Neuronal stem cell (in vitro differentiated cells): ENCODE measurements around the gene ARSG.

ENCODE experiments used
- DNase-seq: peaks from one replicate; pipeline ENCODE4 v3.0.0-alpha.2; 2013; ENCODE audit warnings: low spot score
- H2AFZ ChIP-seq: one replicate; pipeline ENCODE4 v1.6.1; 2013; ENCODE audit warnings: mild to moderate bottlenecking, low read length, inconsistent platforms
- H2AK5ac ChIP-seq: 2 replicates; pipeline ENCODE4 v1.6.1; 2013; ENCODE audit warnings: low read depth, mild to moderate bottlenecking, inconsistent platforms, low read length, moderate library complexity, mixed read lengths
- H2BK120ac ChIP-seq: 2 replicates; pipeline ENCODE4 v1.6.1; 2013; ENCODE audit warnings: low read depth, mild to moderate bottlenecking, inconsistent platforms, low read length, moderate library complexity, mixed read lengths
- H2BK12ac ChIP-seq: one replicate; pipeline ENCODE4 v1.6.1; 2013; ENCODE audit warnings: low read length, inconsistent platforms
- H2BK15ac ChIP-seq: 2 replicates; pipeline ENCODE4 v1.6.1; 2013; ENCODE audit warnings: mild to moderate bottlenecking, low read length, inconsistent platforms, mixed read lengths
- H2BK5ac ChIP-seq: one replicate; pipeline ENCODE4 v1.6.1; 2013; ENCODE audit warnings: inconsistent platforms, mild to moderate bottlenecking, low read length, moderate library complexity
- H3K14ac ChIP-seq: one replicate; pipeline ENCODE4 v1.6.1; 2013; ENCODE audit warnings: low read length, inconsistent platforms
- H3K18ac ChIP-seq: 2 replicates; pipeline ENCODE4 v1.6.1; 2013; ENCODE audit warnings: low read length, inconsistent platforms
- H3K23ac ChIP-seq: 2 replicates; pipeline ENCODE4 v1.6.1; 2013; ENCODE audit warnings: low read depth, mild to moderate bottlenecking, mixed read lengths, low read length, inconsistent platforms; ENCODE audit not compliant: poor library complexity
- H3K27ac ChIP-seq: replicated peaks from 3 replicates; pipeline ENCODE4 v1.5.1; 2013; ENCODE audit warnings: low read length, inconsistent platforms
- H3K27me3 ChIP-seq, 3 experiments: 2 replicates each; pipeline ENCODE4 v1.6.1; 2013; ENCODE audit warnings: low read length in 3 of 3, mild to moderate bottlenecking in 2 of 3, inconsistent platforms in 1 of 3, low read depth in 1 of 3, mixed read lengths in 1 of 3, moderate library complexity in 1 of 3; ENCODE audit not compliant: control insufficient read depth in 3 of 3, insufficient read depth in 3 of 3
- H3K36me3 ChIP-seq, 2 donors: replicated peaks in 1 of 2; 2 replicates each; pipeline ENCODE4 v1.6.1; 2013; ENCODE audit warnings: low read length in 2 of 2; ENCODE audit not compliant: control insufficient read depth in 2 of 2, insufficient read depth in 2 of 2
- H3K4ac ChIP-seq: 2 replicates; pipeline ENCODE4 v1.6.1; 2013; ENCODE audit warnings: inconsistent platforms, mild to moderate bottlenecking, low read length, moderate library complexity
- H3K4me1 ChIP-seq, 2 donors: 1 replicate in 1 of 2; 2 replicates in 1 of 2; pipeline ENCODE4 v1.6.1; 2013; ENCODE audit warnings: low read length in 2 of 2, low read depth in 1 of 2; ENCODE audit not compliant: control insufficient read depth in 2 of 2, insufficient read depth in 1 of 2
- H3K4me2 ChIP-seq: one replicate; pipeline ENCODE4 v1.6.1; 2013; ENCODE audit warnings: mild to moderate bottlenecking, low read length, inconsistent platforms; ENCODE audit not compliant: insufficient read depth, poor library complexity, severe bottlenecking
- H3K4me3 ChIP-seq, 2 donors: 2 replicates each; pipeline ENCODE4 v1.5.1; 2013; ENCODE audit warnings: low read length in 2 of 2, mild to moderate bottlenecking in 2 of 2, inconsistent platforms in 1 of 2, moderate library complexity in 1 of 2
- H3K79me1 ChIP-seq: one replicate; pipeline ENCODE4 v1.6.1; 2013; ENCODE audit warnings: low read depth, mild to moderate bottlenecking, inconsistent platforms, low read length, moderate library complexity
- H3K9ac ChIP-seq: one replicate; pipeline ENCODE4 v1.6.1; 2013; ENCODE audit warnings: mild to moderate bottlenecking, low read depth, low read length, inconsistent platforms; ENCODE audit not compliant: poor library complexity
- H3K9me3 ChIP-seq, 2 donors: replicated peaks in 1 of 2; 2 replicates each; pipeline versions ENCODE3 to v1.6.1; 2013; ENCODE audit warnings: low read length in 2 of 2, mild to moderate bottlenecking in 2 of 2, inconsistent platforms in 1 of 2, low read depth in 1 of 2, mixed read lengths in 1 of 2, moderate library complexity in 1 of 2; ENCODE audit not compliant: control insufficient read depth in 2 of 2, insufficient read depth in 1 of 2
- H4K8ac ChIP-seq: one replicate; pipeline ENCODE4 v1.6.1; 2013; ENCODE audit warnings: low read depth, mild to moderate bottlenecking, inconsistent platforms, low read length, moderate library complexity
- H4K91ac ChIP-seq: one replicate; pipeline ENCODE4 v1.6.1; 2013; ENCODE audit warnings: low read length, low read depth, mild to moderate bottlenecking, inconsistent platforms; ENCODE audit not compliant: poor library complexity
- WGBS, 2 donors: extraction: QIAGEN DNeasy Blood & Tissue Kit; methylation state at CpG; one replicate each; pipeline ENCODE4 v1.1.7; 2013; ENCODE audit warnings: missing lambda C conversion rate in 2 of 2, mixed read lengths in 1 of 2; ENCODE audit not compliant: insufficient read length in 2 of 2, insufficient replicate concordance in 1 of 2; ENCODE audit errors: extremely low coverage in 2 of 2; 5-methylcytosine and 5-hydroxymethylcytosine counted together

ARSG gene

DNA sequence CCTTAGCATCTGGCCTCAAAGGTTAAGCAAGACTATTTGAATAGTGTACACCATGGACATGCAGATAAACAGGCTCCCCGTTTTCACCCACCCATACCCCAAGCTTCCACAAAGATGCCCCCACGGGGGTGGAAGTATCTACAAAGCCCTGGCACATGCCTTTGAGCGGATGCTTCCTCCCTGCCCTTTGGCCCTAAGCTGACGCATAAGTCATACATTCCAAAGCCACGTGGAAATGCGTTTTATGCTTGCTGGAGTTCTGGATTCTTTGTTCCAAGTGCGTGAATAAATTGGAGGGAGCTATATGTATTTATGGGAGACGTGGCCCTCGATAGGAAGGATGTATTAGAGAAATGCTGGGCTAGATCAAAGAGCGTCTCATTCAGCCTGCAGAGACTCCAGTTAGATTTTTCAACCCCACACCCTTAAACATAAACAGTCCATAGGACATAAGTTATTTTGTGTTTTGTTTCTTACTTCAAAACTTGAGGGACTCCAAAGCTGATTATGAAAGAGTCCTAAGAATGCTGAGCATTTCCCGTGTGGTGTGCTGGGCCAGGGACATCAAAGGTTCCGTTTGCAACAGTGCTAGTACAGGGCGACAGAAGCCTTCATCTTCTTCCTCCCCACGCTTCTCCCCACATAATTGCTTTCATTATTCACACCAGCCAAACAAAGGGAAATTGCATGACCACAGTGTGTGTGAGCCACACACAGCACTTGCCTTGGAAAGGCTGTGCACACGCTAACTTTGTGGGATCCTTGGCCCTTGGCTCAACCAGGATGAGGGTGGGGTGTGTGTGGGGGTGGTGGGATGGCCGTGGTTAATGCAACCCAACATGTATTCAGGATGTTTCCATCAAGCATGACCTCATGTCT lies 92.4 kb downstream of the ARSG start:
- peak overlapping the region; percentile 82 for H3K14ac ChIP-seq
- no peak overlapping the region for H2BK12ac ChIP-seq
- H3K27me3 ChIP-seq = no peaks in the 10 kb centered on the region
- peak overlapping the region; percentile 56 for H2AFZ ChIP-seq
- H2AK5ac ChIP-seq = peak overlapping the region; percentile 90
- H3K9ac ChIP-seq = no peak overlapping the region
- no peak overlapping the region for H3K23ac ChIP-seq
- H3K79me1 ChIP-seq = no peaks in the 10 kb centered on the region
- no CpG with 5 or more reads among the region's 16 CpGs for WGBS, 2 donors
- H3K4me2 ChIP-seq = no peak overlapping the region
- no peak overlapping the region for H3K4ac ChIP-seq
- peaks cover 8 to 12% of the 10 kb centered on the region in 2 donors for H3K4me1 ChIP-seq
- no peaks in the 10 kb centered on the region for H3K36me3 ChIP-seq
- H3K18ac ChIP-seq = peak overlapping the region; percentile 74
- DNase-seq = no peak
- no peak overlapping the region for H2BK120ac ChIP-seq
- no peak overlapping the region for H2BK5ac ChIP-seq
- no peak overlapping the region for H2BK15ac ChIP-seq
- no peak overlapping the region for H3K27ac ChIP-seq
- no peak overlapping the region for H3K4me3 ChIP-seq
- H4K91ac ChIP-seq = peak overlapping the region; percentile 48
- no peak overlapping the region for H4K8ac ChIP-seq
- H3K9me3 ChIP-seq = no peaks in the 10 kb centered on the region

DNA sequence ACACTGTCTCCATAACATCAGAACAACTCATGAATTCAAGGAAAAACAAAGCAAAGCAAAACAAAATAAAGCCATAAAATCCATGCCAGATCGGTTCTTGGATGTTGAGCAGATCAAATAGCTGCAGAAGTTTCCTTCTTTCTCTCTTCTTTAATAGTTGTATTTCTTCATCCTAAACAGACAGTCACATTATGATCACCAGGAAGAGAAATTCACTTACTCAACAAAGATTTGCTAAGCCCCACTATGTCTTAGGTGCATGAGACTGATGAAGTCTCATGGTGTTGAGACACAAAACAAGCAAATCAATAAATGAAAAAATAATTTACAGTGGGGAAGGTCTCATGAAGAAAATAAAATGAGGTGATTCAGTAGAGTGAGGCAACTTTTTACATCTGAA lies 93.2 kb downstream of the ARSG start:
- Histone ChIP-seq H3K4me2 (no peak overlapping the region), H2AK5ac (no peak overlapping the region), H4K8ac (no peak overlapping the region), H3K27ac (no peak overlapping the region), H3K23ac (no peak overlapping the region), H3K4me1 (peaks cover 5 to 9% of the 10 kb centered on the region in 2 donors), H2BK15ac (no peak overlapping the region), H2BK120ac (no peak overlapping the region), H2BK12ac (no peak overlapping the region), H2BK5ac (no peak overlapping the region), H4K91ac (no peak overlapping the region), H3K4ac (no peak overlapping the region), H2AFZ (no peak overlapping the region), H3K18ac (no peak overlapping the region), H3K27me3 (no peaks in the 10 kb centered on the region), H3K79me1 (no peaks in the 10 kb centered on the region), H3K4me3 (no peak overlapping the region), H3K9ac (no peak overlapping the region), H3K36me3 (no peaks in the 10 kb centered on the region), H3K9me3 (no peaks in the 10 kb centered on the region), H3K14ac (no peak overlapping the region)
- no CpG with 5 or more reads among the region's 1 CpG for WGBS, 2 donors
- no peak for DNase-seq

DNA sequence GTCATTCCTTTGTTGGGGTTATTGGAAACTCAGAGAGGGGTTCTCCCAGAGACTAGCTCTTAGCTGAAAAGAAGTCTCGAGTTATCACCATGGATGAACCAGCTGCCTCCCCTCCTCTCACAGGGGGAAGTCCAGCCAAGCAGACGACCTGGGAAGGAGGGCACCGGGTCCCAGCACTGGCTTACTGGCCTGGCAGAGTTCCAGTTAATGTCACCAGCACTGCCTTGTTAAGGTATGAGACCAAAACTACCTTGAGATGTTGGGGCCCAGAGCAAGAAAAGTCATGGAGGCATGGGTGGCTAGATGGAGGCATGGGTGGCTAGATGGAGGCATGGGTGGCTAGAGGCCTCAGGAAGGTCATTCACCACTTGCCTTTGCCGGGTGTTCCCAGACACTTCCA lies 93.6 kb downstream of the ARSG start:
- H2BK12ac ChIP-seq = no peak overlapping the region
- no peaks in the 10 kb centered on the region for H3K9me3 ChIP-seq
- H3K4ac ChIP-seq = no peak overlapping the region
- H3K4me3 ChIP-seq = no peak overlapping the region
- H3K4me2 ChIP-seq = no peak overlapping the region
- no peak for DNase-seq
- peaks cover 5 to 9% of the 10 kb centered on the region in 2 donors for H3K4me1 ChIP-seq
- H3K23ac ChIP-seq = no peak overlapping the region
- no peak overlapping the region for H4K91ac ChIP-seq
- no peak overlapping the region for H3K18ac ChIP-seq
- H3K9ac ChIP-seq = no peak overlapping the region
- no peak overlapping the region for H3K27ac ChIP-seq
- WGBS, 2 donors = no CpG with 5 or more reads among the region's 4 CpGs
- no peak overlapping the region for H2BK5ac ChIP-seq
- H4K8ac ChIP-seq = no peak overlapping the region
- H2BK120ac ChIP-seq = no peak overlapping the region
- no peak overlapping the region for H2AK5ac ChIP-seq
- no peak overlapping the region for H2AFZ ChIP-seq
- no peak overlapping the region for H3K14ac ChIP-seq
- no peaks in the 10 kb centered on the region for H3K27me3 ChIP-seq
- no peaks in the 10 kb centered on the region for H3K79me1 ChIP-seq
- H2BK15ac ChIP-seq = no peak overlapping the region
- no peaks in the 10 kb centered on the region for H3K36me3 ChIP-seq

DNA sequence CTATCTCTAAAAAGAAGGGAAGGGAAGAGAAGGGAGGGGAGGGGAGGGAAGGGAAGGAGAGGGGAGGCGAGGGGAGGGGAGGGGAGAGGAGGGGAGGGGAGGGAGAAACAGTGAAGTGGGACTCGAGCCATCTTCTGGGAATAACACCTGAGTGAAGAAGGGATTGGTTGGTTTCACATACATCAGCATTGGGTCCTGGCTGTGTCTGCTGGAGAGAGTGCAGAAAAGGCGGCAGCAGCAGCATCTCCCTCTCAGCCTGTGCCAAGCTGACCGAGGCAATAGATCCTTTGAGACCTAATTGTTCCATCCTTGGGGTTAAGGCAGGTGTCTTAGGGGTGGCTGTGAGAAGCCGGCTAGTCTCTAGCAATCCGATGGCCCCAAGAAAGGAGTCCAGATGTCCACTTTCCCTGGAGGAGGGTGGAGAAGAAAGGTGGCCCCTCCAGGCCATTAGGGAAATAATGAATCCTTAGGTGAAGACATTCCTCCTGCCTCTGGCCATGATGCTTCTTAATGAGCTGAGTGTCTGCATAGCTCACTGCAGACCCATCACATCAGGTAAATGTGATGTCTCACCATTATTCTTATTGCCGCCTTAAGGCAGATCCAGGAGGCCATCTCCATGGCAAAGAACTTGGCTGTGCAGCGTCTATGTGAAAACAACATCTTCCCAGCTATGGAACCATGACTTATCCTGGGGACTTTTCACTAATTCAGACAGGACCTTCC lies 94.4 kb downstream of the ARSG start:
- no peak overlapping the region for H2BK5ac ChIP-seq
- H2BK12ac ChIP-seq = no peak overlapping the region
- no peaks in the 10 kb centered on the region for H3K9me3 ChIP-seq
- H3K79me1 ChIP-seq = no peaks in the 10 kb centered on the region
- no CpG with 5 or more reads among the region's 8 CpGs for WGBS, 2 donors
- no peak for DNase-seq
- H3K4ac ChIP-seq = no peak overlapping the region
- no peak overlapping the region for H2BK120ac ChIP-seq
- H3K18ac ChIP-seq = no peak overlapping the region
- no peak overlapping the region for H2AK5ac ChIP-seq
- no peaks in the 10 kb centered on the region for H3K36me3 ChIP-seq
- H2BK15ac ChIP-seq = no peak overlapping the region
- no peak overlapping the region for H3K14ac ChIP-seq
- peaks cover 5 to 9% of the 10 kb centered on the region in 2 donors for H3K4me1 ChIP-seq
- H3K4me2 ChIP-seq = no peak overlapping the region
- no peak overlapping the region for H3K4me3 ChIP-seq
- H3K27ac ChIP-seq = no peak overlapping the region
- no peak overlapping the region for H4K8ac ChIP-seq
- H3K23ac ChIP-seq = no peak overlapping the region
- no peak overlapping the region for H4K91ac ChIP-seq
- H2AFZ ChIP-seq = no peak overlapping the region
- H3K9ac ChIP-seq = no peak overlapping the region
- H3K27me3 ChIP-seq = no peaks in the 10 kb centered on the region
